HepG2 (cell line): ENCODE measurements around the gene PTPRM. TPM values are rescaled to one million over a fixed set of nuclear protein-coding genes. Genes with fewer than 3 reads are reported as not detected.

Source experiments
- ATAC-seq: fragments of 200-7000 bp; cut with Tn5 transposase; 3 replicates; pipeline ENCODE4 v1.9.1; 2020; ENCODE audit warnings: mild to moderate bottlenecking, moderate library complexity
- BruUV-seq: library from RNA; stranded (reverse); fragments of 400-500 nt; replicated peaks from 2 replicates; lab custom pipeline; 2021; lab: Mats Ljungman, UMichigan
- CTCF ChIA-PET: fragments of 300-600 bp; formaldehyde crosslinking; extraction: SDS; loops from one replicate; lab custom pipeline; 2021; ENCODE audit warnings: low total read pairs, inconsistent platforms, low intra/inter-chr PET ratio; lab: Yijun Ruan, JAX
- POLR2A ChIA-PET: fragments of 350-600 bp; sonication (Branson Sonifier 250); formaldehyde crosslinking; loops from one replicate; lab custom pipeline; 2020; ENCODE audit warnings: antibody characterized with exemption, inconsistent platforms; lab: Yijun Ruan, JAX
- DNase-seq: peaks from one replicate; pipeline ENCODE4 v3.0.0-alpha.2; 2015; ENCODE audit warnings: low spot score
- FAIRE-seq: peaks from 3 replicates; lab custom pipeline; 2011; peaks lifted over from hg19 to GRCh38; lab: Jason Lieb, UNC
- H2AFZ ChIP-seq: one replicate; pipeline ENCODE4 v1.6.1; 2011; ENCODE audit warnings: low read length, inconsistent platforms
- H3K27ac ChIP-seq: fragments of 300-600 bp; 3 replicates; pipeline ENCODE4 v1.8.0; 2011; ENCODE audit warnings: mixed run types, mild to moderate bottlenecking, mixed read lengths, low read length, inconsistent platforms; ENCODE audit not compliant: insufficient read depth; ENCODE audit errors: extremely low read length
- H3K27me3 ChIP-seq, 2 experiments: fragments of 200-600 bp in 1 of 2; 2 replicates in 1 of 2; 3 replicates in 1 of 2; pipeline versions ENCODE4 v1.6.0 to v1.8.0; 2011; ENCODE audit warnings: low read length in 2 of 2, mild to moderate bottlenecking in 2 of 2, moderate library complexity in 2 of 2, inconsistent platforms in 1 of 2; ENCODE audit not compliant: insufficient read depth in 2 of 2, control insufficient read depth in 1 of 2
- H3K36me3 ChIP-seq, 2 experiments: fragments of 200-600 bp in 1 of 2; replicated peaks in 1 of 2; 2 replicates in 1 of 2; 3 replicates in 1 of 2; pipeline versions ENCODE4 v1.5.1 to v1.8.0; 2011; ENCODE audit warnings: low read length in 2 of 2, inconsistent platforms in 1 of 2; ENCODE audit not compliant: insufficient read depth in 2 of 2, control insufficient read depth in 1 of 2
- H3K4me1 ChIP-seq: 2 replicates; pipeline ENCODE4 v1.5.1; 2012; ENCODE audit warnings: low read length, inconsistent platforms; ENCODE audit not compliant: insufficient read depth
- H3K4me2 ChIP-seq: 2 replicates; pipeline ENCODE4 v1.6.0; 2011; ENCODE audit warnings: low read depth, low read length, inconsistent platforms
- H3K4me3 ChIP-seq, 3 experiments: fragments of 200-600 bp in 1 of 3; sonication (generic), shearing (Covaris generic) in 1 of 3; replicated peaks in 1 of 3; 2 replicates each; pipeline ENCODE4 v1.5.1; 2011 to 2016; ENCODE audit warnings: low read length in 3 of 3, inconsistent platforms in 2 of 3, low read depth in 2 of 3, mild to moderate bottlenecking in 2 of 3, control low read depth in 1 of 3, mixed read lengths in 1 of 3; ENCODE audit not compliant: insufficient read depth in 1 of 3
- H3K79me2 ChIP-seq: one replicate; pipeline ENCODE4 v1.6.1; 2011; ENCODE audit warnings: low read length, inconsistent platforms; ENCODE audit not compliant: insufficient read depth
- H3K9ac ChIP-seq: 2 replicates; pipeline ENCODE4 v1.6.0; 2011; ENCODE audit warnings: mild to moderate bottlenecking, low read depth, low read length, inconsistent platforms; ENCODE audit not compliant: insufficient read depth
- H3K9me3 ChIP-seq: 2 replicates; pipeline ENCODE4 v1.5.1; 2012; ENCODE audit warnings: mild to moderate bottlenecking, low read length
- H4K20me1 ChIP-seq: 2 replicates; pipeline ENCODE4 v1.6.0; 2011; ENCODE audit warnings: inconsistent platforms, mild to moderate bottlenecking, low read length, moderate library complexity; ENCODE audit not compliant: insufficient read depth
- GABPB1 ChIP-seq: IDR thresholded peaks from 2 replicates; pipeline ENCODE4 v1.6.1; 2016; ENCODE audit warnings: mild to moderate bottlenecking, missing genetic modification reagents, moderate library complexity, missing compliant biosample characterization
- GFI1 ChIP-seq: sonication (generic); formaldehyde crosslinking; IDR thresholded peaks from 2 replicates; pipeline ENCODE4 v1.5.0; 2020; ENCODE audit warnings: missing genetic modification reagents, mild to moderate bottlenecking, borderline replicate concordance
- HIVEP1 ChIP-seq: sonication (generic); formaldehyde crosslinking; IDR thresholded peaks from 2 replicates; pipeline ENCODE4 v1.4.0; 2020; ENCODE audit warnings: mild to moderate bottlenecking, missing genetic modification reagents
- KDM2A ChIP-seq: sonication (generic); formaldehyde crosslinking; IDR thresholded peaks from 2 replicates; pipeline ENCODE4 v1.4.0; 2020; ENCODE audit warnings: low read depth, missing genetic modification reagents, borderline replicate concordance
- RFX1 ChIP-seq: fragments of 450-650 bp; IDR thresholded peaks from 2 replicates; pipeline ENCODE4 v1.6.1; 2017
- TP53 ChIP-seq: sonication (generic); formaldehyde crosslinking; conservative IDR thresholded peaks from 2 replicates; pipeline ENCODE4 v1.4.0; 2020; ENCODE audit warnings: missing genetic modification reagents
- ZFP1 ChIP-seq: IDR thresholded peaks from 2 replicates; pipeline ENCODE4 v1.6.1; 2016
- ZFP62 ChIP-seq: sonication (generic); formaldehyde crosslinking; IDR thresholded peaks from 2 replicates; pipeline ENCODE4 v1.4.0; 2020; ENCODE audit warnings: missing genetic modification reagents
- ZNF101 ChIP-seq: sonication (generic); formaldehyde crosslinking; IDR thresholded peaks from 2 replicates; pipeline ENCODE4 v1.4.0; 2020; ENCODE audit warnings: mild to moderate bottlenecking, low read depth, missing genetic modification reagents, borderline replicate concordance
- ZNF331 ChIP-seq: sonication (generic); formaldehyde crosslinking; IDR thresholded peaks from 2 replicates; pipeline ENCODE4 v1.4.0; 2020; ENCODE audit warnings: missing genetic modification reagents
- ZNF350 ChIP-seq: sonication (generic); formaldehyde crosslinking; IDR thresholded peaks from 2 replicates; pipeline ENCODE4 v1.4.0; 2020; ENCODE audit warnings: mild to moderate bottlenecking, low read depth, missing genetic modification reagents, borderline replicate concordance
- ZNF460 ChIP-seq: sonication (generic); formaldehyde crosslinking; IDR thresholded peaks from 2 replicates; pipeline ENCODE4 v1.5.1; 2020; ENCODE audit warnings: missing genetic modification reagents, mild to moderate bottlenecking, borderline replicate concordance
- ZNF670 ChIP-seq: sonication (generic); formaldehyde crosslinking; IDR thresholded peaks from 2 replicates; pipeline ENCODE4 v1.8.0; 2022; ENCODE audit warnings: mild to moderate bottlenecking, missing genetic modification reagents, borderline replicate concordance
- WGBS: methylation state at CpG from one replicate; pipeline ENCODE4 v1.1.6; 2017; ENCODE audit warnings: low lambda C conversion rate; 5-methylcytosine and 5-hydroxymethylcytosine counted together
- in situ Hi-C: cut with HindIII; loops from 2 replicates; pipeline ENCODE4 v1.10.0; 2017; ENCODE audit warnings: low pct_unique_long_range_greater_than_20kb; ENCODE audit not compliant: extremely low pct_ligation_motif_present
- intact Hi-C: fragments of 100-400 bp; cut with micrococcal nuclease; formaldehyde crosslinking; loops from one replicate; pipeline ENCODE4 v1.10.0; 2022; ENCODE audit not compliant: unreplicated experiment
- polyA plus RNA-seq, 8 experiments: library from polyadenylated mRNA; depleted of rRNA in 3 of 8; stranded (reverse) in 7 of 8; unstranded in 1 of 8; fragments of >200 nt; fragmentation: Illumina TruSeq in 4 of 8; extraction: Trizol in 4 of 8; gene quantifications; 2 replicates each; pipeline versions ENCODE4 v1.2.1 to v1.2.3, GENCODE V29; 2011 to 2016; ENCODE audit warnings: low read depth in 4 of 8, missing spikeins in 1 of 8, mixed read lengths in 1 of 8; ENCODE audit not compliant: insufficient read depth in 1 of 8
- total RNA-seq, 5 experiments: library from RNA; depleted of rRNA; stranded (reverse); fragments of >200 nt; fragmentation: Illumina TruSeq; extraction: Trizol; gene quantifications; 2 replicates each; pipeline ENCODE4 v1.2.3, GENCODE V29; 2016; ENCODE audit warnings: low read depth in 1 of 5
- TF ChIP-seq, protein P1 (sequence below): sonication (generic); formaldehyde crosslinking; IDR thresholded peaks from 2 replicates; pipeline ENCODE4 v1.8.1; 2023; ENCODE audit warnings: mild to moderate bottlenecking, missing genetic modification reagents
- TF ChIP-seq, protein P2 (sequence below): sonication (generic); formaldehyde crosslinking; IDR thresholded peaks from 2 replicates; pipeline ENCODE4 v1.4.0; 2020; ENCODE audit warnings: missing genetic modification reagents
- TF ChIP-seq, protein P3 (sequence below), 2 experiments: sonication (generic) in 1 of 2; formaldehyde crosslinking in 1 of 2; IDR thresholded peaks; 2 replicates each; pipeline versions ENCODE4 v1.4.0 to v1.6.1; 2016 to 2020; ENCODE audit warnings: borderline replicate concordance in 1 of 2, low read depth in 1 of 2, mild to moderate bottlenecking in 1 of 2, missing genetic modification reagents in 1 of 2

The PTPRM gene
- total and polyA plus RNA-seq, 2 of the 13 experiments (the other 11 are each of a cell fraction or from before 2014, with no cell fraction given) = 12.6 to 108 TPM

DNA sequence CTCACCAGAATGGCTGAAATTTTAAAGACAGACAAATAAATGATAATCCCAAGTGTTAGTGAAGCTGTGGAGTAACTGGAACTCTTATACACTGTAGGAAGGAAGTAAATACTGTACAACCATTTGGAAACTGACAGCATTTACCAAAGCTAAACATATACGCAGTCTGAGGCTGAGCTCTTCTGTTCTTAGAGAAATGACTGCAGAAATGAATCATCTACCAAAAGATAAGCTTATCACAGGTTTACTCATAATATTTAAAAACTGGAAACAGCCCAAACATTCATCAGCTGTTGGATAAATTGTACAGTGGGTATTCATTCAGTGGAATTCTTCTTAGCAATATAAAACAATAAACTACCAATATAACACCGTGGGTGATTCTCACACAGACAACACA, 824.0 kb downstream of the PTPRM start:
- intact Hi-C loops (no loop called here), in situ Hi-C loops (loop anchor here (10.0 to 25.0 kb wide), 3 partner anchors 306 to 1129 kb away; no protein-coding TSS in a partner anchor)
- H3K27me3 ChIP-seq = no peaks in the 10 kb centered on the region
- H3K27ac ChIP-seq = no peak overlapping the region
- FAIRE-seq = no peak
- H3K4me2 ChIP-seq = no peak overlapping the region
- H2AFZ ChIP-seq = no peak overlapping the region
- no peak for ATAC-seq
- DNase-seq = no peak
- H3K4me1 ChIP-seq = no peaks in the 10 kb centered on the region
- H4K20me1 ChIP-seq = no peaks in the 10 kb centered on the region
- H3K79me2 ChIP-seq = no peaks in the 10 kb centered on the region
- H3K9ac ChIP-seq = no peak overlapping the region
- ChIA-PET POLR2A (no interaction called here), CTCF (no interaction called here)
- peaks cover 6 to 13% of the 10 kb centered on the region in 2 experiments; a peak in 4 of 5 replicates for H3K36me3 ChIP-seq
- no TSS peak for BruUV-seq
- WGBS = 81% methylated on average over 2 of the region's 2 CpGs
- no peaks in the 10 kb centered on the region for H3K9me3 ChIP-seq
- H3K4me3 ChIP-seq = no peak overlapping the region
- TF ChIP-seq, protein P1, sequence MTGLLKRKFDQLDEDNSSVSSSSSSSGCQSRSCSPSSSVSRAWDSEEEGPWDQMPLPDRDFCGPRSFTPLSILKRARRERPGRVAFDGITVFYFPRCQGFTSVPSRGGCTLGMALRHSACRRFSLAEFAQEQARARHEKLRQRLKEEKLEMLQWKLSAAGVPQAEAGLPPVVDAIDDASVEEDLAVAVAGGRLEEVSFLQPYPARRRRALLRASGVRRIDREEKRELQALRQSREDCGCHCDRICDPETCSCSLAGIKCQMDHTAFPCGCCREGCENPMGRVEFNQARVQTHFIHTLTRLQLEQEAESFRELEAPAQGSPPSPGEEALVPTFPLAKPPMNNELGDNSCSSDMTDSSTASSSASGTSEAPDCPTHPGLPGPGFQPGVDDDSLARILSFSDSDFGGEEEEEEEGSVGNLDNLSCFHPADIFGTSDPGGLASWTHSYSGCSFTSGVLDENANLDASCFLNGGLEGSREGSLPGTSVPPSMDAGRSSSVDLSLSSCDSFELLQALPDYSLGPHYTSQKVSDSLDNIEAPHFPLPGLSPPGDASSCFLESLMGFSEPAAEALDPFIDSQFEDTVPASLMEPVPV (CRISPR knock-in tag) = no peak
- TF ChIP-seq GABPB1 = no peak
- TF ChIP-seq, protein P2, sequence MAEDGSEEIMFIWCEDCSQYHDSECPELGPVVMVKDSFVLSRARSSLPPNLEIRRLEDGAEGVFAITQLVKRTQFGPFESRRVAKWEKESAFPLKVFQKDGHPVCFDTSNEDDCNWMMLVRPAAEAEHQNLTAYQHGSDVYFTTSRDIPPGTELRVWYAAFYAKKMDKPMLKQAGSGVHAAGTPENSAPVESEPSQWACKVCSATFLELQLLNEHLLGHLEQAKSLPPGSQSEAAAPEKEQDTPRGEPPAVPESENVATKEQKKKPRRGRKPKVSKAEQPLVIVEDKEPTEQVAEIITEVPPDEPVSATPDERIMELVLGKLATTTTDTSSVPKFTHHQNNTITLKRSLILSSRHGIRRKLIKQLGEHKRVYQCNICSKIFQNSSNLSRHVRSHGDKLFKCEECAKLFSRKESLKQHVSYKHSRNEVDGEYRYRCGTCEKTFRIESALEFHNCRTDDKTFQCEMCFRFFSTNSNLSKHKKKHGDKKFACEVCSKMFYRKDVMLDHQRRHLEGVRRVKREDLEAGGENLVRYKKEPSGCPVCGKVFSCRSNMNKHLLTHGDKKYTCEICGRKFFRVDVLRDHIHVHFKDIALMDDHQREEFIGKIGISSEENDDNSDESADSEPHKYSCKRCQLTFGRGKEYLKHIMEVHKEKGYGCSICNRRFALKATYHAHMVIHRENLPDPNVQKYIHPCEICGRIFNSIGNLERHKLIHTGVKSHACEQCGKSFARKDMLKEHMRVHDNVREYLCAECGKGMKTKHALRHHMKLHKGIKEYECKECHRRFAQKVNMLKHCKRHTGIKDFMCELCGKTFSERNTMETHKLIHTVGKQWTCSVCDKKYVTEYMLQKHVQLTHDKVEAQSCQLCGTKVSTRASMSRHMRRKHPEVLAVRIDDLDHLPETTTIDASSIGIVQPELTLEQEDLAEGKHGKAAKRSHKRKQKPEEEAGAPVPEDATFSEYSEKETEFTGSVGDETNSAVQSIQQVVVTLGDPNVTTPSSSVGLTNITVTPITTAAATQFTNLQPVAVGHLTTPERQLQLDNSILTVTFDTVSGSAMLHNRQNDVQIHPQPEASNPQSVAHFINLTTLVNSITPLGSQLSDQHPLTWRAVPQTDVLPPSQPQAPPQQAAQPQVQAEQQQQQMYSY (CRISPR knock-in tag) = no peak
- TF ChIP-seq, protein P3, sequence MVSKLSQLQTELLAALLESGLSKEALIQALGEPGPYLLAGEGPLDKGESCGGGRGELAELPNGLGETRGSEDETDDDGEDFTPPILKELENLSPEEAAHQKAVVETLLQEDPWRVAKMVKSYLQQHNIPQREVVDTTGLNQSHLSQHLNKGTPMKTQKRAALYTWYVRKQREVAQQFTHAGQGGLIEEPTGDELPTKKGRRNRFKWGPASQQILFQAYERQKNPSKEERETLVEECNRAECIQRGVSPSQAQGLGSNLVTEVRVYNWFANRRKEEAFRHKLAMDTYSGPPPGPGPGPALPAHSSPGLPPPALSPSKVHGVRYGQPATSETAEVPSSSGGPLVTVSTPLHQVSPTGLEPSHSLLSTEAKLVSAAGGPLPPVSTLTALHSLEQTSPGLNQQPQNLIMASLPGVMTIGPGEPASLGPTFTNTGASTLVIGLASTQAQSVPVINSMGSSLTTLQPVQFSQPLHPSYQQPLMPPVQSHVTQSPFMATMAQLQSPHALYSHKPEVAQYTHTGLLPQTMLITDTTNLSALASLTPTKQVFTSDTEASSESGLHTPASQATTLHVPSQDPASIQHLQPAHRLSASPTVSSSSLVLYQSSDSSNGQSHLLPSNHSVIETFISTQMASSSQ (IDR thresholded peaks at IDR 0.05; ENCODE audit: low read depth) = no peak
- TF ChIP-seq, protein P3 (CRISPR knock-in tag; IDR thresholded peaks at IDR 0.05; ENCODE audit: borderline replicate concordance) = no peak
- no peak for TF ChIP-seq KDM2A
- TF ChIP-seq ZNF670 (CRISPR knock-in tag) = no peak
- no peak for TF ChIP-seq TP53
- TF ChIP-seq GFI1 = no peak
- TF ChIP-seq RFX1 = no peak
- no peak for TF ChIP-seq ZNF331 (CRISPR knock-in tag)
- no peak for TF ChIP-seq ZFP62 (CRISPR knock-in tag)
- no peak for TF ChIP-seq ZFP1 (CRISPR knock-in tag)
- TF ChIP-seq HIVEP1 (CRISPR knock-in tag) = no peak
- TF ChIP-seq ZNF350 (CRISPR knock-in tag) = no peak
- no peak for TF ChIP-seq ZNF101 (CRISPR knock-in tag)
- TF ChIP-seq ZNF460 (CRISPR knock-in tag) = no peak
